Tongue (tissue), 2 donors: ENCODE measurements around the gene ELFN1. TPM values are rescaled to one million over a fixed set of nuclear protein-coding genes. Genes with fewer than 3 reads are reported as not detected.

Source experiments
- DNase-seq: peaks from one replicate; pipeline ENCODE4 v3.0.0-alpha.2; 2015
- total RNA-seq: library from RNA; depleted of rRNA; stranded (reverse); fragments of >200 nt; gene quantifications from one replicate; pipeline ENCODE4 v1.2.3, GENCODE V29; 2014

Gene ELFN1
- total RNA-seq, 1 donor from 2014 or later: 4.3 TPM

GRCh38 chr7:1663857-1664651, 6.0 kb upstream of the ELFN1 start:
- DNase-seq: no peak

GRCh38 chr7:1664711-1665548, 5.1 kb upstream of the ELFN1 start:
- peak; percentile 92 for DNase-seq

- peak; percentile 45 for DNase-seq
These were observed 4.3 kb upstream of the ELFN1 start for GRCh38 chr7:1665549-1666316.

- DNase-seq: no peak
These were observed 3.7 kb upstream of the ELFN1 start for GRCh38 chr7:1666317-1666822.

GRCh38 chr7:1666823-1667565, 3.1 kb upstream of the ELFN1 start:
- no peak for DNase-seq

- DNase-seq: no peak
These were observed 2.3 kb upstream of the ELFN1 start for GRCh38 chr7:1667566-1668395.

DNA sequence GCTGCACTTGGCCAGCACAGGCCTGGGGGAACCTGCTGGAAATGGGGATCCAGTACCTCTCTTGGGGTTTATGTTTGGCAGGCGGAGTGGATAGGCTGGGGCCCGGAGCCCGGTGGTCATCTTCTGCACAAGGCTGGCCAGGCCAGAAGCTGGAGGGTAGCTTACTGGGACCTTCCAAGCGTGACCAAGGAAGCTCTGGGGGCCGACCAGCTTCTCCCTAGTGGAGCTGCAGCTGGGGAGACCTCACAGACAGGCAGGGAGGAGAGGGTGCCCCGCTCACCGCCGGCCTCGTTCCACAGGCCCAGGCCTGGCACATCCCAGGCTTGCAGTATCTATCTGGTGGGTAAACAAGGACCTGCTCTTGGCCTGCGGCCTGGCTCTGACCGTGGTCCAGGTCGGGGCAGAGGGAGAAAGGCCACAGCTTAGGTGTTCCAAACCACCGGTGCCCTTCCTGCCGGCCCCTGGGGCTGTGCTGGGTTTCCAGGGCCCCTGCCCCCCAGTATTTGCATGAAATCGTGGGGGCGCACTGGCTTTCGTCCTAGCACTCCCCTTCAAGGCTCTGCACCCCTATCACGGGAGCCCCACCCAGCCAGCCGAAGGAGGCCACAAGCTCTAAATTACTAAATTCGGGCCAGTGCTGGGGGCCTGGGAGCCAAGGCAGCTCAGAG, 1.5 kb upstream of the ELFN1 start:
- DNase-seq: no peak

- DNase-seq: peak; percentile 60
These were observed 769 bp upstream of the ELFN1 start for GRCh38 chr7:1669064-1669951.

- no peak for DNase-seq
These were observed 967 bp downstream of the ELFN1 start for GRCh38 chr7:1670894-1671593.

DNA sequence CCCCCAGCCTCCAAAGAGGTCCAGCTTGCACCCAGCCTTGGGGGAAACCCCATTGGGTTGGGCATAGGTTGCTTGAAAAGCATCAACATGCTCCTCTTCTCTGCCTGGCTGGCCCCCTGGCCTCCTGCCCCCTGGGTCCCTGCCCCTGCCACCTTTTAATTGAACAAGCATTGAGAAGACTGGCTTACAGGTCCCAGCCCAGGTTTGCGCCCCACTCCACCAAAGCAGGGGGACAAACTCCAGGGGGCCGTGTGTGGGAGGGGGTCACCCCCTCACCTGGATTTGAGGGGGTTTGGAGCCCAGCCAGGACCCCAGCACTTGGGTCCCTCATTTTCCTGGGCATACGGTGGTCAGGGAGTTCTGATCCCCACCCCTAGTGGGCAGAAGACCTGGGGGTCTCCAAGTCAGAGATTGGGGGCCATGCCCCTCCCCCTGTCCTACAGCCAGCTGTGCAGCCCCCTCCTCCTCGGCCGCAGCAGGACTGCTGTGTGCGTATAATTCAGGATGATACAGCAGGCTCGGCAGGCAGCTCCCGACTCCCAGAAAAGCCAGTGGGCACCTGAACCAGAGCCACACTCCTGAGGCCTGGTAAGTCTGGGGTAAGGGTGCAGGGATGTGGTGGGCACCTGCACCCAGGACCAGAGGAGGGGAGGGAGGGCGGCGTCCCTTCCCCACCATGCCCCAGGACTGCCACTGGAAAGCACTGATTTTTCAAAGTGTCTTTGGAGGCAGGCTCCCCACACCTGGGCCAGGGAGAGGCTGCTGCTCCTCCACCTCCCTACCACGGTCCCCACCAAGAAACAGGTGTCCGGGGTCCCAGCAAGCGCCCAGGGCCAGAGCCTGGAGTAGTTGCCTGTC, 1.7 kb downstream of the ELFN1 start:
- no peak for DNase-seq

DNA sequence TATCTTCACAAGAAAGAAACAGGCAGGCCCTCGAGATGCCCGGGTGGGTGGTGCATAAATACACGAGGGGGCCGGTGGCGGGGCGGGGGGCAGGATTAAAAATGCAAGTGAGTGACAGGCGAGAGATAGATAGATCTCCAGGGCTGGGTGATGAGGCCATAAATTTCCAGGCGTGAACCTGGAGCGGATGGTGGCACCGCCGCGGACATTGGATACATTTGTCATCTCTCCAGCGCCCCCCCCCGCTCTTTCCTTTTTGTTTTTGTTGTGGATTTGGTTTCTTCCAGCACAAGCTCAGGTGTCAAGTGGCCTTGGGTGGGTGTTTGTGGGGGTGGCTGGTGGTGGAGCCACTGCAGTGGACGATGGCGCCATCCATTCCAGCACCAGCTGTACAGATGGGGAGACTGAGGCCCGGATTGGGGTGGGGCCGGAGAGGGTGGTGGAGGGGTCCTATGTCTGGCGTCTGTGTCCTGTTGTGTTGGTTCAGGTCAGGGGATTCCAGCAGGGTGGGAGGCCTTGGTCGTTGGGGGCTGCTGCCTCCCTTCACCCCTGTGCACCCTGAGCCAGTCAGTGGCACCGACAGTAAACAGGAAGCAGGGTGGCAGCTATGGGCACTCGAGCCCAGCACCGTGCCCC, 2.9 kb downstream of the ELFN1 start:
- no peak for DNase-seq

DNA sequence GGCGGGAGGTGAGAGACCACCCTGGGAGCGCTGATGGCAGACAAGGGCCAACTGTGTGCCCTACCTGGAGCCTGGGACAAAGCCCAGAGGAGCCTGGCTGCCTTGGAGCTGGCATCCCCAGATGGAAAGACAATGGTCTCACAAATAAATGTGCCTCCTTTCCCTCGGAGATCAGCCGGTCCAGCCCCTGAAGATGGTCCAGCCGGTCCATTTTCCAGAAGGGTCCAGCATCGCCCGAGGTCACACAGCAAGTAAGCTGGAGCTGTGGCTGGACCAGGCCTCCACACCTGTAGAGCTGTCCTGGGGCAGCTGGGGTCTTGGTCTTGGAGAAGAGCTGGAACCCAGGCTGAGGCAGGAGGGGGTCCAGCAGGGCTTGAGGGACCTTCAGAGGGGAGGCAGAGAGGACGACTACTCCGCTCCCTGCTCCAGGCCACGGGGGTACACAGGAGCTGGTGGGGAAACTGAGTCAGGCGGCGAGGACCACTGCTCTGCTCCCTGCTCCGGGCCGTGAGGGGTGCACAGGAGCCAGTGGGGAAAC, 3.6 kb downstream of the ELFN1 start:
- DNase-seq: no peak

GRCh38 chr7:1674161-1675035, 4.3 kb downstream of the ELFN1 start:
- no peak for DNase-seq

- no peak for DNase-seq
These were observed 5.1 kb downstream of the ELFN1 start for GRCh38 chr7:1675036-1675671.
